Measurements from ENCODE around the gene NRCAM.

NRCAM gene

GRCh38 chr7:108330227-108330626 is 126.0 kb downstream of the NRCAM start:
- H3K27me3 ChIP-seq (ENCODE audit: control insufficient read depth, insufficient read depth, low read length) = no peaks in the 10 kb centered on the region
- H3K4me2 ChIP-seq (ENCODE audit: low read length) = no peak overlapping the region
- no peak overlapping the region for H3K4me3 ChIP-seq (ENCODE audit: low read length)
- no peaks in the 10 kb centered on the region for H3K4me1 ChIP-seq (ENCODE audit: control insufficient read depth, insufficient read depth, low read length)
- H3K36me3 ChIP-seq (ENCODE audit: insufficient read depth, low read length) = no peaks in the 10 kb centered on the region
- no peak overlapping the region for H3K9ac ChIP-seq (ENCODE audit: low read depth, low read length)
- H3K9me3 ChIP-seq (replicated peaks; ENCODE audit: low read length) = no peaks in the 10 kb centered on the region

- H3K4me1 ChIP-seq (ENCODE audit: control insufficient read depth, insufficient read depth, low read length) = no peaks in the 10 kb centered on the region
- no peaks in the 10 kb centered on the region for H3K9me3 ChIP-seq (replicated peaks; ENCODE audit: low read length)
- no peak overlapping the region for H3K4me2 ChIP-seq (ENCODE audit: low read length)
- no peaks in the 10 kb centered on the region for H3K36me3 ChIP-seq (ENCODE audit: insufficient read depth, low read length)
- H3K9ac ChIP-seq (ENCODE audit: low read depth, low read length) = no peak overlapping the region
- no peak overlapping the region for H3K4me3 ChIP-seq (ENCODE audit: low read length)
- H3K27me3 ChIP-seq (ENCODE audit: control insufficient read depth, insufficient read depth, low read length) = no peaks in the 10 kb centered on the region
These were observed 126.7 kb downstream of the NRCAM start for GRCh38 chr7:108329514-108329913.

- Histone ChIP-seq H3K27me3 (ENCODE audit: control insufficient read depth, insufficient read depth, low read length) (no peaks in the 10 kb centered on the region), H3K4me3 (ENCODE audit: low read length) (no peak overlapping the region), H3K4me1 (ENCODE audit: control insufficient read depth, insufficient read depth, low read length) (no peaks in the 10 kb centered on the region), H3K36me3 (ENCODE audit: insufficient read depth, low read length) (no peaks in the 10 kb centered on the region), H3K9ac (ENCODE audit: low read depth, low read length) (no peak overlapping the region), H3K4me2 (ENCODE audit: low read length) (no peak overlapping the region), H3K9me3 (replicated peaks; ENCODE audit: low read length) (no peaks in the 10 kb centered on the region)
These were observed 128.0 kb downstream of the NRCAM start for GRCh38 chr7:108328174-108328651.

DNA sequence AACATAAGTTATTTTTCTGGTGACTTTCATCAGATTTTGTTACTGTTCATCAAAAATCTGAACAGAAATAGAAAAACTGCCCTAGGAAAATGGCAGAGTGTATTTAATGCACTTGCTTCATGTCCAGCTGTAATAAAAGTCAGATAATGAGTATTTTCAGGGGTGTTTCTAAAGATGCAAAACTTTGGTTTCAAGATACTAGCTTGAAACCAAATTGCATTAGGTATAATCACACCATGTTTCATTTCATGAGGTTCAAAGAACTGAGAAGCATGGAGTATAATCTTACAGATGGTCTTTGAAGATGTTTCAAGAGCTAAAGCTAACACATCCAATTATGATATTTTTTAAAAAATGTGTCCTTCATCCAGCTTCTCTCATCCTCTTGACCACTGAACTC is 128.9 kb downstream of the NRCAM start:
- Histone ChIP-seq H3K4me2 (ENCODE audit: low read length) (no peak overlapping the region), H3K36me3 (ENCODE audit: insufficient read depth, low read length) (no peaks in the 10 kb centered on the region), H3K9me3 (replicated peaks; ENCODE audit: low read length) (no peaks in the 10 kb centered on the region), H3K27me3 (ENCODE audit: control insufficient read depth, insufficient read depth, low read length) (no peaks in the 10 kb centered on the region), H3K4me1 (ENCODE audit: control insufficient read depth, insufficient read depth, low read length) (no peaks in the 10 kb centered on the region), H3K9ac (ENCODE audit: low read depth, low read length) (no peak overlapping the region), H3K4me3 (ENCODE audit: low read length) (no peak overlapping the region)

- Histone ChIP-seq H3K4me2 (ENCODE audit: low read length) (no peak overlapping the region), H3K4me1 (ENCODE audit: control insufficient read depth, insufficient read depth, low read length) (no peaks in the 10 kb centered on the region), H3K9me3 (replicated peaks; ENCODE audit: low read length) (no peaks in the 10 kb centered on the region), H3K27me3 (ENCODE audit: control insufficient read depth, insufficient read depth, low read length) (no peaks in the 10 kb centered on the region), H3K36me3 (ENCODE audit: insufficient read depth, low read length) (no peaks in the 10 kb centered on the region), H3K4me3 (ENCODE audit: low read length) (no peak overlapping the region), H3K9ac (ENCODE audit: low read depth, low read length) (no peak overlapping the region)
These were observed 129.3 kb downstream of the NRCAM start for GRCh38 chr7:108326938-108327337.

- no peak overlapping the region for H3K4me3 ChIP-seq (ENCODE audit: low read length)
- H3K4me2 ChIP-seq (ENCODE audit: low read length) = no peak overlapping the region
- no peaks in the 10 kb centered on the region for H3K4me1 ChIP-seq (ENCODE audit: control insufficient read depth, insufficient read depth, low read length)
- no peaks in the 10 kb centered on the region for H3K9me3 ChIP-seq (replicated peaks; ENCODE audit: low read length)
- H3K9ac ChIP-seq (ENCODE audit: low read depth, low read length) = no peak overlapping the region
- H3K36me3 ChIP-seq (ENCODE audit: insufficient read depth, low read length) = no peaks in the 10 kb centered on the region
- H3K27me3 ChIP-seq (ENCODE audit: control insufficient read depth, insufficient read depth, low read length) = no peaks in the 10 kb centered on the region
These were observed 131.9 kb downstream of the NRCAM start for GRCh38 chr7:108324053-108325038.

DNA sequence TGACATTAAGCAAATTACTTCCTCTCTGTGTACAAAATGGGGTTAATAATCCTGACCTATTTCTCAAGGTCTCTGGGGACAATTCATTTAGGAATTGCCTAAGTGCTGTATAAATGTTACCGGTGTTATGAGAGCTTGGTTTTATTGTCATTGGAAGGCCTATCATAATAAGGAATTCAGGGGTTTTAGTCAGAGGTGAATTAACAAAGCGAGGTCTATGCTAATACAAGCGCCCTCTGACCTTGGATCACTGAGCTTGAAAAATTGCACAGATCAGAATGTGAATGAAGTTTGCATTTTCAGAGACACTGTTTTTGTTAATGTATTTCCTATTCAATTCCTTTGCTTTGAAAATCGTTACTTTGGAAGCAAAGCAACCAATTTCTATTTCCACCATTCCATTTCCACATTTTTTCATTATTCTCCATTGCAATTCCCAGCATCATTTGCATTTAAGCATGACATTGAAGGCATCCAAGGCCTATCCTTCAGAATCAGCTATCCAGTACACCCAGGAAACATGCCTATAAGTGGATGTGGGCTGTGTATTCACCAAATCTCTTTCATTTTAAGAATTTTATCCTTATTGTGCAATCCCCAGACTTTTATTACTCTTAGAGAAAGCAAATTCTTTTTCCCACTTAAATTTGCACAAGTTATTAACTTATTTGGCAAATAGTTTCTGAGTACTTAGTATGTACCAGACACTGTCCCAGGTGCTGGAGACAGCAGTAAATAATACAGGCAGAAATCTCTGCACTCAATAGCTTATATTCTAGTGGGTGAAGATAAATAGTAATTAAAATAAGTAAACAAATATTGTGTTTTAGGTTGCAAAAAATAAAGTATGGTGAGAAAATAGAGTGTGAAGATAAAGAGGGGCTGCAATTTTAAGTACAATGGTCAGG is 133.1 kb downstream of the NRCAM start:
- Histone ChIP-seq H3K27me3 (ENCODE audit: control insufficient read depth, insufficient read depth, low read length) (no peaks in the 10 kb centered on the region), H3K4me1 (ENCODE audit: control insufficient read depth, insufficient read depth, low read length) (no peaks in the 10 kb centered on the region), H3K36me3 (ENCODE audit: insufficient read depth, low read length) (no peaks in the 10 kb centered on the region), H3K4me2 (ENCODE audit: low read length) (no peak overlapping the region), H3K9me3 (replicated peaks; ENCODE audit: low read length) (no peaks in the 10 kb centered on the region), H3K9ac (ENCODE audit: low read depth, low read length) (no peak overlapping the region), H3K4me3 (ENCODE audit: low read length) (no peak overlapping the region)

DNA sequence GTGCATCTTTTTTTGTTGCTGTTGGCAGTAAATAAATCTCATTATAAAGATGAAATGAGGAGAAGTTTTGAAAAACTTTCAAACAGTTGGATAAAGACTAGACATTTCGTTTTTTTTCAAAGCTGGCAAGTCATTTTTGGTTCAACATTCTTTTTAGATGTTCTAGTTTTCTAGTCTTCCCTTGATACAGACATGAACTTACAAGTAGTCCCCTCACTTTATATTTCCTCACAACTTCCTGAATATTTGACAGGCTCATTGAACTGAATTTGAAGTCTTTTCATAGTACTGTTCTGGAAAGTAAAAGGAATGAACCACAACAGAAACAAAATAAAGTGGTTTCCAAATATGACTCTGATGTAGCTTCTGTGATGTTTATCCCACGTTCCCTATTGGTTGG is 134.2 kb downstream of the NRCAM start:
- Histone ChIP-seq H3K4me3 (ENCODE audit: low read length) (no peak overlapping the region), H3K4me1 (ENCODE audit: control insufficient read depth, insufficient read depth, low read length) (no peaks in the 10 kb centered on the region)

DNA sequence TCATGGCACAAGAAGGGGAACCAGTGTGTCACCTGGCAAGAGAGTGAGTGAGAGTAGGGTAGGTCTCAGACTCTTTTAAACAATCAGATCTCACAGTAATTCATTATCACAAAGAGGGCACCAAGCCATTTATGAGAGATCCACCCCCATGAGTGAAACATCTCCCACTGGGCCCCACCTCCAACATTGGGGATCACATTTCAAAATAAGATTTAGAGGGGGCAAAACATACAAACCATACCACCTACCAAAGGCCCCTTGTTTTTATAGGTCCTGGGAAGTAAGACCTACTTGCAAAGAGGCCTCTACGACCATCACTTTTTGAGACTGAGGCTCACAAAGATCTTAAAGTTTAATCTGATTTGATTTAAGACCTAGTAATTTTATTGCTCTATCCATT is 134.9 kb downstream of the NRCAM start:
- no peaks in the 10 kb centered on the region for H3K27me3 ChIP-seq (ENCODE audit: control insufficient read depth, insufficient read depth, low read length)
- H3K4me1 ChIP-seq (ENCODE audit: control insufficient read depth, insufficient read depth, low read length) = no peaks in the 10 kb centered on the region
- H3K9ac ChIP-seq (ENCODE audit: low read depth, low read length) = no peak overlapping the region
- H3K36me3 ChIP-seq (ENCODE audit: insufficient read depth, low read length) = no peaks in the 10 kb centered on the region
- no peak overlapping the region for H3K4me3 ChIP-seq (ENCODE audit: low read length)
- H3K4me2 ChIP-seq (ENCODE audit: low read length) = no peak overlapping the region
- no peaks in the 10 kb centered on the region for H3K9me3 ChIP-seq (replicated peaks; ENCODE audit: low read length)

More for the DNA sequence above, 134.2 kb downstream of the NRCAM start:
- Histone ChIP-seq H3K9ac (ENCODE audit: low read depth, low read length) (no peak overlapping the region), H3K4me2 (ENCODE audit: low read length) (no peak overlapping the region), H3K27me3 (ENCODE audit: control insufficient read depth, insufficient read depth, low read length) (no peaks in the 10 kb centered on the region), H3K36me3 (ENCODE audit: insufficient read depth, low read length) (no peaks in the 10 kb centered on the region), H3K9me3 (replicated peaks; ENCODE audit: low read length) (no peaks in the 10 kb centered on the region)

DNA sequence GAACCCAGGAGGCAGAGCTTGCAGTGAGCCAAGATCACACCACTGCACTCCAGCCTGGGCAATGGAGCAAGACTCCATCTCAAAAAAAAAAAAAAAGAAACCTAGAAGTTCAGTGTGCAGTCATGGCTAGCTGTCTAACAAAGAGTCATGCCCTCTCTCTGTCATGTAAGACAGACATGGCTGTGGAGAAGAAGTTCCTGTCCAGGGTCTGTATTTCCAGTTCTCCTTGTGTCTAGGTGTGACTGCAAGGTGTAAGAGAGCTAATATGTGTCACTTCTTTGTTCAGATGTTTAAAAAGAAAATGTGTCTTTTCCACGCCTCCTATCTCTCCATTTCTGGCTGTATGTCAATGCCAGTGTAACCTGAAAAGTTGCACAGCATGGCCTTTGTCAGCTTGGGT is 139.5 kb downstream of the NRCAM start:
- no peak overlapping the region for H3K9ac ChIP-seq (ENCODE audit: low read depth, low read length)
- H3K9me3 ChIP-seq (replicated peaks; ENCODE audit: low read length) = no peaks in the 10 kb centered on the region
- peaks cover 7% of the 10 kb centered on the region for H3K4me1 ChIP-seq (ENCODE audit: control insufficient read depth, insufficient read depth, low read length)
- no peak overlapping the region for H3K4me3 ChIP-seq (ENCODE audit: low read length)
- no peaks in the 10 kb centered on the region for H3K36me3 ChIP-seq (ENCODE audit: insufficient read depth, low read length)
- no peaks in the 10 kb centered on the region for H3K27me3 ChIP-seq (ENCODE audit: control insufficient read depth, insufficient read depth, low read length)
- H3K4me2 ChIP-seq (ENCODE audit: low read length) = no peak overlapping the region

- no peak overlapping the region for H3K9ac ChIP-seq (ENCODE audit: low read depth, low read length)
- H3K4me2 ChIP-seq (ENCODE audit: low read length) = no peak overlapping the region
- H3K36me3 ChIP-seq (ENCODE audit: insufficient read depth, low read length) = no peaks in the 10 kb centered on the region
- H3K27me3 ChIP-seq (ENCODE audit: control insufficient read depth, insufficient read depth, low read length) = no peaks in the 10 kb centered on the region
- no peak overlapping the region for H3K4me3 ChIP-seq (ENCODE audit: low read length)
- no peaks in the 10 kb centered on the region for H3K9me3 ChIP-seq (replicated peaks; ENCODE audit: low read length)
- H3K4me1 ChIP-seq (ENCODE audit: control insufficient read depth, insufficient read depth, low read length) = peaks cover 29% of the 10 kb centered on the region
These were observed 141.7 kb downstream of the NRCAM start for GRCh38 chr7:108314551-108314950.
